ENCODE results near the gene UBR7.
A peak's percentile ranks its signal among the peaks of the same experiment; 100 is the strongest.
"Not testable (repeated sequence)": the region's sequence is repeated elsewhere in the genome, so short reads cannot be mapped to it uniquely, and the experiment has no call there.

UBR7 gene, protein sequence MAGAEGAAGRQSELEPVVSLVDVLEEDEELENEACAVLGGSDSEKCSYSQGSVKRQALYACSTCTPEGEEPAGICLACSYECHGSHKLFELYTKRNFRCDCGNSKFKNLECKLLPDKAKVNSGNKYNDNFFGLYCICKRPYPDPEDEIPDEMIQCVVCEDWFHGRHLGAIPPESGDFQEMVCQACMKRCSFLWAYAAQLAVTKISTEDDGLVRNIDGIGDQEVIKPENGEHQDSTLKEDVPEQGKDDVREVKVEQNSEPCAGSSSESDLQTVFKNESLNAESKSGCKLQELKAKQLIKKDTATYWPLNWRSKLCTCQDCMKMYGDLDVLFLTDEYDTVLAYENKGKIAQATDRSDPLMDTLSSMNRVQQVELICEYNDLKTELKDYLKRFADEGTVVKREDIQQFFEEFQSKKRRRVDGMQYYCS

DNA sequence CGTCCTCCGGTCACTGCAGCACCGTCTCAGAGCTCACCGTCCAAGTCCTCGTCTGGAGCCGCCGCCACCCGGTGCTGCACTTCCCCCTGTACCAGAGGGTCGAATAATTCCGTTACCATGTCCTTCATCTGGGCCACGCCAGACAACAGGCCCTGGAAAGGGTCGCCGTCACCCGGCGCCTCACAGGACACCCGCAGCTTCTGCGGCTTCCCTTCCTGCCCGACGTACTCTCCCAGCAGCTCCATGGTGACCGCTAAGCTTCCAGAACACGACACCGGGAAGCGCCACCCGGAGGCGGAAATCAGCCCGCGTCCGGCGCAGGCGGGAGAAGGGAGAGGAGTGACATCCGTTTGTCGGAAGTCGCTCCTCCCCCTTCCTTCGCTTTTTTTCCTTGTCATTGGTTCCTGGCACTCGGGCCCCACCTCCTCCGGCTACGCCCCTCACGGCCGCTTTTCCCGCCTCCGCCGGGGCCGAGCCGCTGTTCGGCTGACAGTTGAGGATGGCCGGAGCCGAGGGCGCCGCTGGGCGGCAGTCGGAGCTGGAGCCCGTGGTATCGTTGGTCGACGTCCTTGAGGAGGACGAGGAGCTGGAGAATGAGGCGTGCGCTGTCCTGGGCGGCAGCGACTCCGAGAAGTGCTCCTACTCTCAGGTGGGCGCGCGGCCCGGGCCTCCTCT, at the start of gene UBR7, which contains the start of gene GON7:
TSS of gene UBR7 (plus strand) at position 464 of the 675 bp plus-strand sequence. CDS start at position 500, 36 bp downstream.
TSS of gene GON7 (minus strand) at position 273 of the 675 bp plus-strand sequence. CDS start at position 245, 28 bp downstream.
- DNase-seq (ENCODE audit: low read depth): peak; percentile 91

DNA sequence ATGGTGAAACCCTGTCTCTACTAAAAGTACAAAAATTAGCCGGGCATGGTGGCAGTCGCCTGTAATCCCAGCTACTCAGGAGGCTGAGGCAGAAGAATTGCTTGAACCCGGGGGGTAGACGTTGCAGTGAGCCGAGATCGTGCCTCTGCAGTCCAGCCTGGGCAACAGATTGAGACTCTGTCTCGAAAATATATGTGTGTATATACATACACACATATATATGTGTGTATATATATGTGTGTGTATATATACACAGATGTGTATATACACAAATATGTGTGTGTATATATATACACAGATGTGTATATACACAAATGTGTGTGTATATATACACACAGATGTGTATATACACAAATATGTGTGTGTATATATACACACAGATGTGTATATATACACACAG, 48.7 kb upstream of the UBR7 start:
- DNase-seq (ENCODE audit: low read depth): not testable (repeated sequence)

DNA sequence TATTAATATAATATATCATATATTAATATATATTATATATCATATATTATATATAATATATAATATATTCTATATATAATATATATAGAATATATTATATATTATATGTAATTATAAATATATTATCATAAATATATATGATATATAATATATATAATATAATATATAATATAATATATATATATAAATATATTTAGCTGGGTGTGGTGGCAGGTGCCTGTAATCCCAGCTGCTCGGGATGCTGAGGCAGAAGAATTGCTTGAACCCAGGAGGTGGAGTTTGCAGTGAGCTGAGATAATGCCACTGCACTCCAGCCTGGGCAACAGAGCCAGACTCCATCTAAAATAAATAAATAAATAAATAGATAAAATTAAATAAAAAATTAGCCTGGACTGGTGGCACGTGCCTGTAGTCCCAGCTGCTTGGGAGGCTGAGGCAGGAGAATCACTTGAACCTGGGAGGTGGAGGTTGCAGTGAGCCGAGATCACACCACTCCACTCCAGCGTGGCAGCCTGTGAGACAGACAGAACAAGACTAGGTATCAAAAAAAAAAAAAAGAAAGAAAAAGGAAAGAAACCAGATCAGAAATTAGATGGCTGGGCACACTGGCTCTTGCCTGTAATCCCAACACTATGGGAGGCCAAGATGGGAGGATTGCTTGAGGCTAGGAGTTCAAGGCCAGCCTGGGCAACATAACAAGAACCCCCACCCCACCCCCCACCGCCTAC, 47.3 kb upstream of the UBR7 start:
- DNase-seq (ENCODE audit: low read depth): not testable (repeated sequence)

GRCh38 chr14:93160353-93160801, 46.7 kb upstream of the UBR7 start:
- DNase-seq (ENCODE audit: low read depth): peak; percentile 12

- no peak for DNase-seq (ENCODE audit: low read depth)
Measured at GRCh38 chr14:93161411-93161940, 45.6 kb upstream of the UBR7 start.

DNA sequence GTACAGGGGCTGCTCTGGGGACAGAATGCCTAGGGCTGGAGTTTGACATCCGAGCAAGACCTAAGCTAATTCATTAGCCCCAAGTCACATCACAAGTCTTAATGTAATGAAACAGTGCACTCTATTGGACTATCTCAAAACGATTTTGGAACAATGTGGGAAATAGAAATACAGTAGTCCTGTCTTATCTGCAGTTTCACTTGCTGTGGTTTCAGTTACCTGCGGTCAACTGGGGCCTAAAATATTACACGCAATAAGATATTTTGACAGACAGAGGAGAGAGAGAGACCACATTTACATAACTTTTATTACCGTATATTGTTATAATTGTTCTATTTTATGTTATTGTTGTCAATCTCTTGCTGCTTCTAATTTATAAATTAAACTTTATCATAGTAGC, 43.5 kb upstream of the UBR7 start:
- DNase-seq (ENCODE audit: low read depth): no peak

GRCh38 chr14:93165271-93166265, 41.5 kb upstream of the UBR7 start:
- DNase-seq (ENCODE audit: low read depth): not testable (repeated sequence)

- DNase-seq (ENCODE audit: low read depth): not testable (repeated sequence)
Measured at GRCh38 chr14:93168610-93169009, 38.4 kb upstream of the UBR7 start.

- not testable (repeated sequence) for DNase-seq (ENCODE audit: low read depth)
Measured at GRCh38 chr14:93169619-93170018, 37.4 kb upstream of the UBR7 start.

- DNase-seq (ENCODE audit: low read depth): not testable (repeated sequence)
Measured at GRCh38 chr14:93170141-93170540, 36.9 kb upstream of the UBR7 start.

GRCh38 chr14:93171376-93171775, 35.7 kb upstream of the UBR7 start:
- no peak for DNase-seq (ENCODE audit: low read depth)

GRCh38 chr14:93173943-93174395, 33.1 kb upstream of the UBR7 start:
- DNase-seq (ENCODE audit: low read depth): no peak

DNA sequence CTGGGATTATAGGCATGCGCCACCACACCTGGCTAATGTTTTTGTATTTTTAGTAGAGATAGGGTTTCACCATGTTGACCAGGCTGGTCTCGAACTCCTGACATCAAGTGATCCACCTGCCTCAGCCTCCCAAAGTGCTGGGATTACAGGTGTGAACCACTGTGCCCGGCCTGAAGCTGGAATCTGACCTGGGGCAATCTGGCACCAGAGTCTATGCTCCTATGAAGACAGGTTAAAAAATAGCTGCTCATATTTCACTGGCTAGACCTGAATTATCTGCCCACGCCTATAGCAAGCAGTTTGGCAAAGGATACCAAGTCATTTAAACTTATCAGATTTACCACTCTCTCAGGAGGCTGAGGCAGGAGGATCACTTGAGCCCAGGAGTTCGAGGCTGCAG, 32.3 kb upstream of the UBR7 start:
- not testable (repeated sequence) for DNase-seq (ENCODE audit: low read depth)

DNA sequence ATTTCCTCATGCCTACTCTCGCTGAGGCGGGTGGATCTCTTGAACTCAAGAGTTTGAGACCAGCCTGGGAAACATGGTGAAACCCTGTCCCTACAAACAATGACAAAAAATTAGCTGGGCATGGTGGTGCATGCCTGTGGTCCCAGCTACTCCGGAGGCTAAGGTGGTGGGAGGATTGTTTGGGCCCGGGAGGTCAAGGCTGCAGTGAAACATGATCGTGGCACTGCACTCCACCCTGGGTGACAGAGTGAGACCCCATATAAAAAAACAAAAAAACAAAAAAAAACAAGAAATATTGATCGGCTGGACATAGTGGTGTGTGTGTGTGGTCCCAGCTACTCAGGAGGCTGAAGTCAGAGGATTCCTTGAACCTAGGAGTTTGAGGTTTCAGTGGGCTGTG, 31.6 kb upstream of the UBR7 start:
- DNase-seq (ENCODE audit: low read depth): no peak

DNA sequence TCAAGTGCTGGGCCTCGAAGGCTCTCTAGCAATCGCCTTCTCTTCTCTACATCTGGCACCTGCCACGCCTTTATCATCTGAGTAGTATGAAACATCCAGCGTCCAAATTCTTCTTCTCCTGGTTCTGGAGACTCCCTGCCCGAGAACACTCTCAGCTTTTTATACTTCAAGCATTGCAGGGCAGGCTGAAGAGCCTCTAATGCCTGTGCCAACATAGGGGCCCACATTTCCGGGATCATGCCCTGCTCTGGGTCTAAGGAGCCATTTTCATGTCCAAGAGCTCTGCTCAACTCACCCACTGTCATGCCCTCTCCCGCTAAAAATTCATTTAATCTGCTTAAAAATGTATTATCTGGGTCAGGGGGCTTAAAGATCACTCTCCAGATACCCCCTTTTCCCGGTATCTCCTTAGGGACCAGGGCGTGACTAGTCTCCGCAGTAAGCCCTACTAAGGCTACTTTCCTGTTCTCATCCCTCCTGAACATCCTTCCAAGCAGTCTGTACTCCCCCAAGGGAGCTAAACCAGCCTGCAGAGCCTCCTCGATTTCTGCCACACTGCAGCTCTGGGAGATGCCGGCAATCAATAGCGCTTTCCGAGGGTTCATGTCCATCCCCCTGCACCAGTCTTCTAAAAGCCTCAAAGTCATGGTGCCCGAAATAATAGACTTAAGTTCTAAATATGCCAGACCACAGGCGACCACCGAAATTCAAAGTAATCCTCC, 23.3 kb upstream of the UBR7 start:
- no peak for DNase-seq (ENCODE audit: low read depth)

DNA sequence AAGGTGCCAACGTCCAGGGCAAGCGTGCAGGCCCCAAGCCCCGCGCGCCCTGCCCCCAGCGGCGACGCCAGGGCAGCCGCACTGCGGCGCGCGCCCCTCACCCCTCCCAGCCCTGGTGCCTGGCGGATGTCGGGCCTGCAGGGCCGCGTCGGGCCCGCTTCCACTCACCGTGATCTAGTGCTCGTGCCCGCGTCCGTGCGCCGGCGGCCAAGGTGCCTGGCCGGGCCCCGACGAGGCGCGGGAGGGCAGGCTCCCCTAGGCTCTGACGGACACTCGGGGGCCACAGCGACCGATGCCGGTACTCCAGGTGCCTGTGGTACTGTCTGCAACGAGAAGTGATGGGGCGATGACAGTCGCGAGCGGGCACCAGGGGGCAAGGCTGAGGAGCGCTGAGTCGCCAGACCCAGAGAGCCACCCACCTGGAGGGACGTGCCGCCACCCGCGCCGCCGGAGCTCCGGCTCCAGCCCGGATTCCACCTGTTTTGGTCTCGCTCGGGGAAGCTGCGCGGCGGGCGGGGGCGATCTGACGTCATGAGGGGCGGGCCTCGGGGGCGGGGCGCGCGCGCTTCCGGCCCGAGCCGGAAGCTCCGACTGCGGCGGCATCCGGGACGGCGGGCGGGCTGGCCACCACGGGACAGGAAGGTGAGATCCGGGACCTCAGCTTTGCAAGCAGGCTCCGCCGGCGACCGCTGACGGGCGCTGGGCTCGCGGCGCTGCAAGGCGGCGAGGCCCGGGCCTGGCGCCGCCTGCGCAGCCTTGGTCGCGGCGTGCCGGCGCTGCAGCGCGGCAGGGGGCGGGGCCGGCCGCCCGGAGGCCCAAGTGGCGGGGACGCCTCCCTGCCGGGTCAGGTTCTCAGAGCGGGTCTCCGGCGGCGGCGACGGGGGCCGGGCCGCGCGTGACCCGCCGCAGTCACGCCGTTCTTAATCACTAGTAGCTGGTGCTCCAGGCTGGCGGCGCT, 22.4 kb upstream of the UBR7 start, which contains the start of the genes LYSET and MOAP1:
TSS of gene LYSET (plus strand) at position 927 of the 958 bp plus-strand sequence. CDS start 89 bp downstream, outside the sequence.
TSS of gene MOAP1 (minus strand) at position 507 of the 958 bp plus-strand sequence. CDS start 655 bp downstream, outside the sequence.
- peak; percentile 71 for DNase-seq (ENCODE audit: low read depth)

- DNase-seq (ENCODE audit: low read depth): no peak
Measured at GRCh38 chr14:93185349-93185720, 21.7 kb upstream of the UBR7 start.

DNA sequence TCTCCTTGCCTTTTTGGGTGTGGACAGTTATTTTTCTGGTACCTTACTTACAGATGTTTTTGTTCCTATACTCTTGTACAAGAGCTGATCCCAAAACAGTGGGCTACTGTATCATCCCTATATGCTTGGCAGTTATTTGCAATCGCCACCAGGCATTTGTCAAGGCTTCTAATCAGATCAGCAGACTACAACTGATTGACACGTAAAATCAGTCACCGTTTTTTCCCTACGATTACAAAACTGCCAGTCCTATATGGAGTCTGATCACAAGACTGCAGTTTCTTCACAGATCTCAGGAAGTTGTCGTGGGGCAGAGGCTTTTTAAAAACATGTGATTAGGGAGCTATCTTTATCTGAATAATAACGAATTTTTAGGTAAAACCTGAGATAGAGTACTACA, 20.6 kb upstream of the UBR7 start:
- no peak for DNase-seq (ENCODE audit: low read depth)

GRCh38 chr14:93186956-93187355, 20.1 kb upstream of the UBR7 start:
- DNase-seq (ENCODE audit: low read depth): no peak

Data from CMK (cell line).